SK-N-SH (cell line): ENCODE measurements around the gene FREY1.

Experiments
- EP300 ChIP-seq, 2 experiments: IDR thresholded peaks; 2 replicates each; pipeline versions ENCODE4 v1.4.0 to v1.6.1; 2012; ENCODE audit warnings: borderline replicate concordance in 1 of 2, low read depth in 1 of 2, low read length in 1 of 2
- FOSL2 ChIP-seq: IDR thresholded peaks from 2 replicates; pipeline ENCODE4 v1.4.0; 2012; ENCODE audit warnings: low read depth, mild to moderate bottlenecking, moderate library complexity, borderline replicate concordance
- FOXJ3 ChIP-seq: sonication (generic); formaldehyde crosslinking; IDR thresholded peaks from 2 replicates; pipeline ENCODE4 v1.5.1; 2020; ENCODE audit warnings: mild to moderate bottlenecking, missing genetic modification reagents
- GABPA ChIP-seq: IDR thresholded peaks from 2 replicates; pipeline ENCODE4 v1.4.0; 2012; ENCODE audit warnings: low read depth, mild to moderate bottlenecking
- GATA2 ChIP-seq: sonication (generic); formaldehyde crosslinking; IDR thresholded peaks from 2 replicates; pipeline ENCODE4 v1.5.0; 2020; ENCODE audit warnings: mild to moderate bottlenecking, missing genetic modification reagents
- MXI1 ChIP-seq: IDR thresholded peaks from 2 replicates; pipeline ENCODE4 v1.6.1; 2012; ENCODE audit warnings: mild to moderate bottlenecking, low read depth, low read length, improper control_type of control experiment
- NRF1 ChIP-seq: IDR thresholded peaks from 2 replicates; pipeline ENCODE4 v1.6.1; 2012; ENCODE audit warnings: low read depth, mild to moderate bottlenecking, low read length
- POLR2AphosphoS5 ChIP-seq: IDR thresholded peaks from 2 replicates; pipeline ENCODE4 v1.6.1; 2012; ENCODE audit warnings: low read depth, low read length
- RAD21 ChIP-seq: IDR thresholded peaks from 2 replicates; pipeline ENCODE4 v1.6.1; 2012; ENCODE audit warnings: mild to moderate bottlenecking, low read length
- SMC3 ChIP-seq: IDR thresholded peaks from 2 replicates; pipeline ENCODE4 v1.6.1; 2012; ENCODE audit warnings: low read depth, low read length, improper control_type of control experiment
- TCF12 ChIP-seq: IDR thresholded peaks from 2 replicates; pipeline ENCODE4 v1.4.0; 2012
- TF ChIP-seq, protein P1 (sequence below): fragments of 200-600 bp; sonication (generic); IDR thresholded peaks from 2 replicates; pipeline ENCODE4 v1.6.1; 2017; ENCODE audit warnings: antibody characterized with exemption, mild to moderate bottlenecking, moderate library complexity
- TF ChIP-seq, protein P2 (sequence below): fragments of 150-350 bp; IDR thresholded peaks from 2 replicates; pipeline ENCODE4 v1.6.1; 2017; ENCODE audit warnings: antibody characterized with exemption, low read length, low read depth, borderline replicate concordance

DNA sequence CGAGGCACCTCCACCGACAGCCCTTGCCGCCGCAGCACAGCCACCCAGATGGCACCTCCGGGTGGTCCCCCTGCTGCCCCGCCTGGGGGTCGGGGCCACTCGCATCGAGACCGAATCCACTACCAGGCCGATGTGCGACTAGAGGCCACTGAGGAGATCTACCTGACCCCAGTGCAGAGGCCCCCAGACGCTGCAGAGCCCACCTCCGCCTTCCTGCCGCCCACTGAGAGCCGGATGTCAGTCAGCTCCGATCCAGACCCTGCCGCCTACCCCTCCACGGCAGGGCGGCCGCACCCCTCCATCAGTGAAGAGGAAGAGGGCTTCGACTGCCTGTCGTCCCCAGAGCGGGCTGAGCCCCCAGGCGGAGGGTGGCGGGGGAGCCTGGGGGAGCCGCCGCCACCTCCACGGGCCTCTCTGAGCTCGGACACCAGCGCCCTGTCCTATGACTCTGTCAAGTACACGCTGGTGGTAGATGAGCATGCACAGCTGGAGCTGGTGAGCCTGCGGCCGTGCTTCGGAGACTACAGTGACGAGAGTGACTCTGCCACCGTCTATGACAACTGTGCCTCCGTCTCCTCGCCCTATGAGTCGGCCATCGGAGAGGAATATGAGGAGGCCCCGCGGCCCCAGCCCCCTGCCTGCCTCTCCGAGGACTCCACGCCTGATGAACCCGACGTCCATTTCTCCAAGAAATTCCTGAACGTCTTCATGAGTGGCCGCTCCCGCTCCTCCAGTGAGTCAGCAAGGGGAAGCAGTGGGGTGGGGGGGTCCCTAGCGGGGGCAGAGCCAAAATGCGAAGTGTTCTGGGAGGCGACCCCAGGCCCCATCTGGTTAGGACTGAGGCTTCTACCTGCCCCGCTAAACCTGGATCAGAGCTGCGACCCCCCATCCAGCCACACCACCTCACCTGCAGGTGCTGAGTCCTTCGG, 4.4 kb downstream of the FREY1 start:
- TF ChIP-seq, protein P1, sequence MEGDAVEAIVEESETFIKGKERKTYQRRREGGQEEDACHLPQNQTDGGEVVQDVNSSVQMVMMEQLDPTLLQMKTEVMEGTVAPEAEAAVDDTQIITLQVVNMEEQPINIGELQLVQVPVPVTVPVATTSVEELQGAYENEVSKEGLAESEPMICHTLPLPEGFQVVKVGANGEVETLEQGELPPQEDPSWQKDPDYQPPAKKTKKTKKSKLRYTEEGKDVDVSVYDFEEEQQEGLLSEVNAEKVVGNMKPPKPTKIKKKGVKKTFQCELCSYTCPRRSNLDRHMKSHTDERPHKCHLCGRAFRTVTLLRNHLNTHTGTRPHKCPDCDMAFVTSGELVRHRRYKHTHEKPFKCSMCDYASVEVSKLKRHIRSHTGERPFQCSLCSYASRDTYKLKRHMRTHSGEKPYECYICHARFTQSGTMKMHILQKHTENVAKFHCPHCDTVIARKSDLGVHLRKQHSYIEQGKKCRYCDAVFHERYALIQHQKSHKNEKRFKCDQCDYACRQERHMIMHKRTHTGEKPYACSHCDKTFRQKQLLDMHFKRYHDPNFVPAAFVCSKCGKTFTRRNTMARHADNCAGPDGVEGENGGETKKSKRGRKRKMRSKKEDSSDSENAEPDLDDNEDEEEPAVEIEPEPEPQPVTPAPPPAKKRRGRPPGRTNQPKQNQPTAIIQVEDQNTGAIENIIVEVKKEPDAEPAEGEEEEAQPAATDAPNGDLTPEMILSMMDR = no peak
- TF ChIP-seq EP300 (IDR thresholded peaks at IDR 0.05; ENCODE audit: borderline replicate concordance in 1 of 2, low read depth in 1 of 2, low read length in 1 of 2) = no peak
- no peak for TF ChIP-seq POLR2AphosphoS5
- no peak for TF ChIP-seq MXI1
- TF ChIP-seq GABPA = no peak
- no peak for TF ChIP-seq FOXJ3 (CRISPR knock-in tag)
- no peak for TF ChIP-seq RAD21
- TF ChIP-seq, protein P2, sequence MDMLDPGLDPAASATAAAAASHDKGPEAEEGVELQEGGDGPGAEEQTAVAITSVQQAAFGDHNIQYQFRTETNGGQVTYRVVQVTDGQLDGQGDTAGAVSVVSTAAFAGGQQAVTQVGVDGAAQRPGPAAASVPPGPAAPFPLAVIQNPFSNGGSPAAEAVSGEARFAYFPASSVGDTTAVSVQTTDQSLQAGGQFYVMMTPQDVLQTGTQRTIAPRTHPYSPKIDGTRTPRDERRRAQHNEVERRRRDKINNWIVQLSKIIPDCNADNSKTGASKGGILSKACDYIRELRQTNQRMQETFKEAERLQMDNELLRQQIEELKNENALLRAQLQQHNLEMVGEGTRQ = no peak
- no peak for TF ChIP-seq GATA2 (CRISPR knock-in tag)
- no peak for TF ChIP-seq TCF12
- no peak for TF ChIP-seq NRF1
- TF ChIP-seq SMC3 = no peak
- TF ChIP-seq FOSL2 = no peak
